ENCODE results near the gene CAPG.

Gene CAPG

DNA sequence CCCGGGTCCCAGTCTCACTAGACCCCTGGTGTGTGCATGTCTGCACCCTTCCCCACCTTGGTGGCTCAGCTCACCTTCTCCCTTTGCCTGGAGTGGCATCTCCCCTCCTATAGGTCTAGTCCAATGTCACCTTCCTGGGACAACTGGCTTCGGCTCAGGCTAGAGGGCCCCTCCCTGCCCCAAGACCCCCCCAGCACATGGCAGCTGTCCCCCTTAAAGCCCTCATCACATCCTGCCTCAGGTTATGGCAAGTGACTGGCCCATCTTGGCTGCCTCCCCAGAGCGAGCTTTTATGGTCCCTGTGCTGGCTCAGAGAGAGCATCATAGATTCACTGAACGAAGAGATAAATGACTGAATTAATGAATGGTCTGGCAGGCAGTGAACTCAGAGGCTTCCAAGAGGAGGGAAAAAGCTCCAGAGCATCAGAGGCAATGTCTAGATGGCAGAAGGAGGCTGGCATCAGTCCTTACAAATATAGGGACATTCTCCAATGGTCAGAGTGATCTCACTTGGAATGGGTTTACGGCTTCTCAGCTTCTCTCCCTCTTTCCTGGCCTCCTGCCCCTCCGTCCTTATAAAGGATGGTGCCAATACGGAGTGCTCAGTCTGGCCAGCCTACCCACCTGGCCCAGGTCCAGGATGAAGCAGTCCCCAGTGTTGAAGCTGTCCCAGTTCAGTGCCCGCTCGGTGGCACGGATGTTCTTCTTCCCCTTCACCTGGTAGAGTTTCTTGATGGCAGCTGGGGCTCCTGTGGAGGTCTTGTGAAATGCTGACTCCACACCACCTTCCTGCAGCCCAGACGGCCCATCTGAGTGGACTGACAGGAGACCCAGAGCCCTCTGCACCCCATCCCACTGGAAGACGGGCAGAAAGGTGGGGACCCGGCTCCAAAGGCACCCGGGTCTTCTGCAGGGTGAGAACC lies 9.4 kb downstream of the CAPG start:
- Histone ChIP-seq H3K4me3 (ENCODE audit: low read depth in 1 of 2, low read length in 2 of 2) (no peak overlapping the region), H3K27me3 (ENCODE audit: low read depth, low read length) (no peaks in the 10 kb centered on the region), H3K27ac (ENCODE audit: low read length) (no peak overlapping the region), H3K36me3 (ENCODE audit: control insufficient read depth in 1 of 2, insufficient read depth in 2 of 2, low read length in 2 of 2) (no peaks in the 10 kb centered on the region), H3K4me1 (ENCODE audit: control insufficient read depth in 1 of 2, insufficient read depth in 2 of 2, low read length in 2 of 2) (peaks cover 0 to 13% of the 10 kb centered on the region in 2 donors), H3K9me3 (ENCODE audit: control insufficient read depth in 1 of 2, low read length in 2 of 2) (no peaks in the 10 kb centered on the region)

DNA sequence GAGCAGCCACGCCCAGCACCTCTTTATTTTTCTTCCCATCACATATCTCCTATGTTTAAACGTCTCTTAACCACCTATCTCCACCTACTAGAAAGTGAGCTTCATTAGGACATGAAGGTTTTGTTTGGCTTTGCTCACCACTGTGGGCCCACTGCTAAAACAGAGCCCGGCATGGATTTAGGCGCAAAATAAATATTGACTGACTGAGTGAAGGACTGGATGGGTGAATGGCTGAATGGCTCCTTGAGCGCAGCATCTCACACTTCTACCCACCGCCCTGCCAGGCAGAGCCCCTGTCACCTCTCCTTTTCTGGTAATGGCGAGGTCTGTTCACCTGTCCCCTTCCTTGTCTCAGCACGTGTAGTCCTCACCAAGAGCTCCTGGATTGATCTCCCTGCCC lies 10.1 kb downstream of the CAPG start:
- Histone ChIP-seq H3K9me3 (ENCODE audit: control insufficient read depth in 1 of 2, low read length in 2 of 2) (no peaks in the 10 kb centered on the region), H3K4me1 (ENCODE audit: control insufficient read depth in 1 of 2, insufficient read depth in 2 of 2, low read length in 2 of 2) (peaks cover 0 to 13% of the 10 kb centered on the region in 2 donors), H3K27me3 (ENCODE audit: low read depth, low read length) (no peaks in the 10 kb centered on the region), H3K36me3 (ENCODE audit: control insufficient read depth in 1 of 2, insufficient read depth in 2 of 2, low read length in 2 of 2) (peaks cover 0 to 4% of the 10 kb centered on the region in 2 donors), H3K4me3 (ENCODE audit: low read depth in 1 of 2, low read length in 2 of 2) (no peak overlapping the region), H3K27ac (ENCODE audit: low read length) (no peak overlapping the region)

DNA sequence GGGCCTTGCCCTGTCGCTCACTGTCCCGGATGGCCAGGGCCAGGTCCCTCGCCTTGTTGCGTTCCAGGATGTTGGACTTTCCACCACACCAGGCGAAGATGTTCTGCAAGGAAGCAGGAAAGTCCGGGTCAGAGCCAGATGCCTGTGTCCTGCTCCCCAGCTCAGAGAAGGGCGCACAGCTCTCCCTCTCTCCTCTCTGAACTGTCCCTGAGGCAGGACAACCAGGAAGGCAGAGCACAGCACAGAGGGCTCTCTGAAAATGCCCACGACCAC lies 11.0 kb downstream of the CAPG start:
- peaks cover 0 to 5% of the 10 kb centered on the region in 2 donors for H3K36me3 ChIP-seq (ENCODE audit: control insufficient read depth in 1 of 2, insufficient read depth in 2 of 2, low read length in 2 of 2)
- H3K4me3 ChIP-seq (ENCODE audit: low read depth in 1 of 2, low read length in 2 of 2): no peak overlapping the region
- no peak overlapping the region for H3K27ac ChIP-seq (ENCODE audit: low read length)
- peaks cover 0 to 17% of the 10 kb centered on the region in 2 donors for H3K4me1 ChIP-seq (ENCODE audit: control insufficient read depth in 1 of 2, insufficient read depth in 2 of 2, low read length in 2 of 2)
- no peaks in the 10 kb centered on the region for H3K9me3 ChIP-seq (ENCODE audit: control insufficient read depth in 1 of 2, low read length in 2 of 2)
- H3K27me3 ChIP-seq (ENCODE audit: low read depth, low read length): no peaks in the 10 kb centered on the region

DNA sequence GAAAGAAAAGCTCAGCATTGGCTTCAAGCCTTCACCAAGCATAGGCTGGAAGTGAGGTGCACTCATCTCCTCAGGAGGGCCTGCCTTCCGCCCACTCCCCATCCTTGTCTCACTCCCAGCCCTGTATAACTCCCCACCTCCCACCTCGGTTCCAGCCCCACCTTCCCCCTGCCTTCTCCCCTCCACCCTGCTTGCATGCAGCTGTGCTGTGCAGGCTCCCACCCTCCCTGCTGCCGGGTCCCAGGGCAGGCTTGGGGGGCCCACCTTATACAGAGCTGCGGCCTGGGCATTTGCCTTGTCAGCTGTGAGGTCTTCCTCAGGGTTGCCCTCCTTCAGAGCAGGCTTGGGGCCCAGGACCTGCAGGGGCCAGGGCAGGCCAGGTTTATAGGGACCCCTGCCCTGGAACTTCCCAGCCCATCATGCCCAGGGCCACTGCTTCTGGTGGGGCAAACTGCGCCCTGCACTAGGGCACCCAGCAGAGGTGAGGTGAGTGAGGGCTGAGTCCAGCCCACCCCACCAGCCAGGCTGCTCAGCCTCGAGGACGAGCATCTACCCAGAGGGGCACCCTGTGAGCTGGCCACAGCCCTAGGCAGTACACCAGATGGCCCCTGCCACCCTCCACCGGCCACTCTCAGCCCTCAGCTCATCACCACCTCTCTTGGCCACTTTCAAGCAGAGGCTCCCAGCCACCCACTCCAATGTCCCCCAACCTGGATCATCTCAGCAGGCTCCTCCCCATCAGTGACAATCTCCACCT lies 11.6 kb downstream of the CAPG start:
- no peaks in the 10 kb centered on the region for H3K27me3 ChIP-seq (ENCODE audit: low read depth, low read length)
- H3K36me3 ChIP-seq (ENCODE audit: control insufficient read depth in 1 of 2, insufficient read depth in 2 of 2, low read length in 2 of 2): peaks cover 0 to 5% of the 10 kb centered on the region in 2 donors
- H3K4me3 ChIP-seq (ENCODE audit: low read depth in 1 of 2, low read length in 2 of 2): no peak overlapping the region
- no peak overlapping the region for H3K27ac ChIP-seq (ENCODE audit: low read length)
- peaks cover 0 to 19% of the 10 kb centered on the region in 2 donors for H3K4me1 ChIP-seq (ENCODE audit: control insufficient read depth in 1 of 2, insufficient read depth in 2 of 2, low read length in 2 of 2)
- H3K9me3 ChIP-seq (ENCODE audit: control insufficient read depth in 1 of 2, low read length in 2 of 2): no peaks in the 10 kb centered on the region

DNA sequence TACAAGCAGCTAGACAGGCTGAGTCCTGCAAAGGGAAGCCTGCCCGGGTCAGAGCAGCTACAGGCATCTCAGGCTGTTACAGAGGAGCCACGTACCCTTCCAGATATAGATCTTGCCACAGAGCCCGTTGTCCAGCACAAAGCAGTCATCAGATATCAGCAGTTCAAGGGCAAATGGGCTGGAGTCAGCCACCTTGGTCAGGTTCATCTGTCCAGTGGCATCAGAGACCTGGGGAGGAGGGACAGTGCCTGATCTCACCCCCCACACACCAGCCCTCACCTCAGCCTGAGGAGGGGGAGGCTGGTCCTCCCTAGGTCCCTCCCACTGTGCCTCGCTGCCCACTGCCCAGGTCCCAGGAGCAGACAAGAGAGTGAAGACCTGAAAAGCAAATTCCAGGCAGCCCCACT lies 12.2 kb downstream of the CAPG start:
- Histone ChIP-seq H3K27ac (ENCODE audit: low read length) (no peak overlapping the region), H3K36me3 (ENCODE audit: control insufficient read depth in 1 of 2, insufficient read depth in 2 of 2, low read length in 2 of 2) (peaks cover 0 to 5% of the 10 kb centered on the region in 2 donors), H3K9me3 (ENCODE audit: control insufficient read depth in 1 of 2, low read length in 2 of 2) (no peaks in the 10 kb centered on the region), H3K4me1 (ENCODE audit: control insufficient read depth in 1 of 2, insufficient read depth in 2 of 2, low read length in 2 of 2) (peaks cover 0 to 19% of the 10 kb centered on the region in 2 donors), H3K27me3 (ENCODE audit: low read depth, low read length) (no peaks in the 10 kb centered on the region), H3K4me3 (ENCODE audit: low read depth in 1 of 2, low read length in 2 of 2) (no peak overlapping the region)

DNA sequence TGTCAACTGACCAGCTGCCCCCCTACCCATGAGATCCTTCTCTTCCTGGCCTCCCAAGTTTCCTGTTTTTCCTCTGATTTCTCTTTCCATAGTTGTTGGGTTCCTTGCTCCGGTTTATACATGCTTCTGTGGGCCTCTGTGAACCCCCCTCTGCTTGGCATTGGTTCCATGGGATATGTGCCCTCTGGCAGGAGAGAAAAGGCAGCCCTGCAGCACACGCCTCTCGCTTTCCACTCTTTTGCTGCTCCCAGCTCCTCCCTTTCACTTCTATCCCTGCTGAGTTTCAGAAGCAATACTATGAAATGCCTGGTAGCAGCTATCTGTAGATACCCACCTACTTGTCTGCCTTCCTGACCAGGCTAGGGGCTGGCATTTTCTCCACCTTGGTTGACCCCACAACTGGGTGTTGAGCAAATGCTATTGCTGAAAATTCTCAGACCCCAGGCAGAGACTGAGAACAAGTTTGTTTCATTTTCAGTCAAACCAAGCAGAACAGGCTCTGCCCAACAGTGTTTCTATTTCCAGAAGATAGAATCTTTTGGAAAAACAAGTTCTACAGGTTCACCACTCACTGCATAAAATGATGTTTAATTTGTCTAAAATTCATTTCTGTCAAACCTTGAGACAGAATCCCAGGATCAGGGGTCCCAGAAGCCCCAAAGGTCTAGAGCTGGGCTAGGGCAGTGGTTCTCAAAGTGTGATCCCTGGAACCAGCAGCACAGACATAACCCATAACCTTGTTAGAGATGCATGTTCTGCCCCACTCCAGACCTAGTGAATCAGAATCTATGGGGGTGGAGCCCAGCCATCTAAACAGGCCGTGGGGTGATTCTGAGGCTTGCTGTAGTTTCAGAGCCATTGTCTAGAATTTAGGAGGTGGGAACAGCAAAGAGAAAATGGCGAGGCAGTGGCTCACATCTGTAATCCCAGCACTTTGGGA lies 13.4 kb downstream of the CAPG start:
- H3K27me3 ChIP-seq (ENCODE audit: low read depth, low read length): no peaks in the 10 kb centered on the region
- H3K4me3 ChIP-seq (ENCODE audit: low read depth in 1 of 2, low read length in 2 of 2): no peak overlapping the region
- H3K4me1 ChIP-seq (ENCODE audit: control insufficient read depth in 1 of 2, insufficient read depth in 2 of 2, low read length in 2 of 2): peaks cover 0 to 19% of the 10 kb centered on the region in 2 donors
- H3K36me3 ChIP-seq (ENCODE audit: control insufficient read depth in 1 of 2, insufficient read depth in 2 of 2, low read length in 2 of 2): peaks cover 0 to 5% of the 10 kb centered on the region in 2 donors
- no peaks in the 10 kb centered on the region for H3K9me3 ChIP-seq (ENCODE audit: control insufficient read depth in 1 of 2, low read length in 2 of 2)
- peak overlapping the region; percentile 31 for H3K27ac ChIP-seq (ENCODE audit: low read length)

DNA sequence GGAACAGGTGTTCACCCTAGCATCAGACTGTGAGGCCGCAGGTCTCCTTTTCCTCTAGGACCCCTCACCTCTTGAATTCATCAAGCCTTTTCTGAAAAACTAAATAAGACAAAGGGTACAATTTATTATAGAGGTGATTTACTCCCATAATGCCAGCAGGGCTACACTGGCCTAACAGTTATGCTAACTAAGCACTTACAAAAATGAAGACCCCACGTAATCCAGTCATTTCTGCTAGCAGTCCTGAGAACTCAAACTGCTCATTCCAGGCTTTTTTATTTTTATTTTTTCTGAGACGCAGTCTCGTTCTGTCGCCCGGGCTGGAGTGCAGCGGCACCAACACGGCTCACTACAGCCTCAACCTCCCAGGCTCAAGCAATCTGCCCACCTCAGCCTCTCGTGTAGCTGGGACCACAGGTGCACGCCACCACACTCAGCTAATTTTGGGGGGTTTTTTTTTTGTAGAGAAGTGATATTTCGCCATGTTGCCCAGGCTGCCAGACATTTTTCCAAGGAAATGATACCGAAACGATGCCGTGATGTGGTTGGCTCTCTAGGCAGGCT lies 14.2 kb downstream of the CAPG start:
- H3K4me1 ChIP-seq (ENCODE audit: control insufficient read depth in 1 of 2, insufficient read depth in 2 of 2, low read length in 2 of 2): peaks cover 0 to 19% of the 10 kb centered on the region in 2 donors
- H3K9me3 ChIP-seq (ENCODE audit: control insufficient read depth in 1 of 2, low read length in 2 of 2): no peaks in the 10 kb centered on the region
- peaks cover 0 to 8% of the 10 kb centered on the region in 2 donors for H3K36me3 ChIP-seq (ENCODE audit: control insufficient read depth in 1 of 2, insufficient read depth in 2 of 2, low read length in 2 of 2)
- H3K27ac ChIP-seq (ENCODE audit: low read length): no peak overlapping the region
- H3K4me3 ChIP-seq (ENCODE audit: low read depth in 1 of 2, low read length in 2 of 2): no peak overlapping the region
- H3K27me3 ChIP-seq (ENCODE audit: low read depth, low read length): no peaks in the 10 kb centered on the region

DNA sequence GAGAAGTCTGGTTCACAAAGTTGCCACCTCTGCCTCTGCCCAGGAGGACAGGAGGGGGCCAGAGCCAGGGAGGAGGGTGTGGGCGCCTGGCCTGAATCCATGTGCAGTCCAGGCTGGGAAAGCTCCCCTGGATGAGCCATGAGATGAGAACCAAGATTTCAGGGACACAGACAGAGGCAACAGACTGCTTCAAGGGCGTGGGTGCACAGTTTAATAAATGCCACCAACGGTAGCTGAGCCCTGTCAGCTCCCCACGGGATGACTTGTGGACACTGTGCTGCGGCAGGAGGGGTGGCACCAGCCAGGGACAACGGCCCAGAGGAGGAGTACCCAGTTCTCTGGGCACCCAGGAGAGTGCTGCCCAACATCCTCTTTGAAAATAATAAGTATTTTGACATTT lies 15.2 kb downstream of the CAPG start:
- Histone ChIP-seq H3K4me1 (ENCODE audit: control insufficient read depth in 1 of 2, insufficient read depth in 2 of 2, low read length in 2 of 2) (peaks cover 0 to 19% of the 10 kb centered on the region in 2 donors), H3K27me3 (ENCODE audit: low read depth, low read length) (no peaks in the 10 kb centered on the region), H3K36me3 (ENCODE audit: control insufficient read depth in 1 of 2, insufficient read depth in 2 of 2, low read length in 2 of 2) (peaks cover 6 to 18% of the 10 kb centered on the region in 2 donors), H3K27ac (ENCODE audit: low read length) (no peak overlapping the region), H3K9me3 (ENCODE audit: control insufficient read depth in 1 of 2, low read length in 2 of 2) (no peaks in the 10 kb centered on the region), H3K4me3 (ENCODE audit: low read depth in 1 of 2, low read length in 2 of 2) (no peak overlapping the region)

DNA sequence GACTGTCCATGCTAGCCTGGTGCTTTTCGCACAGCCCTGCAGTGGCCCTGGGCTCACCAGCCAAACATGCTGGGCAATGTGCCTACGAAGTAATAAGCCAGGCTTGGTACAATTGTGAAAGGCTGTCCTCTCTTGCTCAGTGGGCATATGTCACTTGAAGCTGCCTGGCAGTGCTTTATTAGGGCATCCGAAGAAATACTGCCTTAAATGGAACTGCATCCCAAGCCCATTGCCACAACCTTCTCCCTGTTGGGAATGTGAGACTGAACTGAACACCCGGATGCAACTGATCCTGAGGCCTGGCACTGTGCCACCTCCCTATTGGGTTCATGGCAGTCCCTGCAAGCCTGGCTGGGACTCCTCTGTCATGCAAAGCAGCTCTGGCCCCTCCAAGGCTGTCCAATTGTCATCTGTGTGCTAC lies 15.9 kb downstream of the CAPG start:
- Histone ChIP-seq H3K27me3 (ENCODE audit: low read depth, low read length) (no peaks in the 10 kb centered on the region), H3K27ac (ENCODE audit: low read length) (no peak overlapping the region), H3K4me1 (ENCODE audit: control insufficient read depth in 1 of 2, insufficient read depth in 2 of 2, low read length in 2 of 2) (peaks cover 0 to 19% of the 10 kb centered on the region in 2 donors), H3K36me3 (ENCODE audit: control insufficient read depth in 1 of 2, insufficient read depth in 2 of 2, low read length in 2 of 2) (peaks cover 10 to 25% of the 10 kb centered on the region in 2 donors), H3K4me3 (ENCODE audit: low read depth in 1 of 2, low read length in 2 of 2) (no peak overlapping the region), H3K9me3 (ENCODE audit: control insufficient read depth in 1 of 2, low read length in 2 of 2) (no peaks in the 10 kb centered on the region)

DNA sequence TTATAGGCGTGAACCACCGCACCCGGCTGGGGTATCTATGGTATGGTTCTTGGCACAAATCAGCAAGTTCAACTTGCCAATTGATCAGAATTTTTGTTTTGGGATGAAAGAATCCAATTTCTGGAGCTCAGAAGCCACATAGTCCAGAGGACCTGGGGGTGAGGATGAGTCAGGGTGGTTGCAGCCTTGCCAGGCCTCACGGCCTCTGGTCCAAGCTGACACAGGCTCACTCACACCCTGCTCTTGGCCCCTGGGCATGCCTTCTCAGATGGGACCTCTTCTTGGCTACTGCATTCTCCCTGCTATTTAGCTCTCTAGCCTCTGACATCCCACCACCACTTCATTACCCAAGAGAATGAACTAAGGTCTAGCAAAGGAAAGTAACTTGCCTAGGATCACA lies 16.3 kb downstream of the CAPG start:
- peaks cover 0 to 19% of the 10 kb centered on the region in 2 donors for H3K4me1 ChIP-seq (ENCODE audit: control insufficient read depth in 1 of 2, insufficient read depth in 2 of 2, low read length in 2 of 2)
- no peaks in the 10 kb centered on the region for H3K9me3 ChIP-seq (ENCODE audit: control insufficient read depth in 1 of 2, low read length in 2 of 2)
- no peaks in the 10 kb centered on the region for H3K27me3 ChIP-seq (ENCODE audit: low read depth, low read length)
- H3K36me3 ChIP-seq (ENCODE audit: control insufficient read depth in 1 of 2, insufficient read depth in 2 of 2, low read length in 2 of 2): peaks cover 12 to 29% of the 10 kb centered on the region in 2 donors
- H3K4me3 ChIP-seq (ENCODE audit: low read depth in 1 of 2, low read length in 2 of 2): no peak overlapping the region
- no peak overlapping the region for H3K27ac ChIP-seq (ENCODE audit: low read length)

All from muscle layer of duodenum (tissue), 2 donors.